ENCODE results near the gene ATOX1. TPM values are rescaled to one million over a fixed set of nuclear protein-coding genes. Genes with fewer than 3 reads are reported as not detected.
A peak's percentile ranks its signal among the peaks of the same experiment; 100 is the strongest.

ATOX1 gene
- total RNA-seq, 1 experiment from 2014 or later: 202 TPM

GRCh38 chr5:151773951-151774350, 15.5 kb upstream of the ATOX1 start:
- intact Hi-C loops (cut with micrococcal nuclease; ENCODE audit: unreplicated experiment): no loop called here
- ATAC-seq: no peak
- Histone ChIP-seq H3K27ac (ENCODE audit: low read length) (peak overlapping the region; percentile 88), H3K27me3 (ENCODE audit: control insufficient read depth, insufficient read depth, low read length) (no peaks in the 10 kb centered on the region), H3K9me3 (ENCODE audit: control insufficient read depth, insufficient read depth, low read depth, low read length) (no peaks in the 10 kb centered on the region), H3K4me3 (ENCODE audit: low read depth in 2 of 2, low read length in 2 of 2) (peak overlapping the region; percentile 92 to 97), H3K36me3 (ENCODE audit: control insufficient read depth, insufficient read depth, low read length) (peaks cover 11% of the 10 kb centered on the region), H3K4me1 (ENCODE audit: control insufficient read depth, insufficient read depth, low read length) (peaks cover 24% of the 10 kb centered on the region)
- POLR2A ChIA-PET: no interaction called here
- BruUV-seq (replicated peaks): no TSS peak
- no peak for TF ChIP-seq REST (IDR thresholded peaks at IDR 0.05; ENCODE audit: insufficient read depth in 1 of 2, low read depth in 2 of 2, low read length in 1 of 2)
- no peak for TF ChIP-seq SIN3A (IDR thresholded peaks at IDR 0.05; ENCODE audit: borderline replicate concordance, insufficient read depth, low read depth, low read length)
- no peak for TF ChIP-seq CTCF (IDR thresholded peaks at IDR 0.05)
- TF ChIP-seq POLR2AphosphoS5 (IDR thresholded peaks at IDR 0.05; ENCODE audit: low read depth, low read length): no peak
- no peak for TF ChIP-seq TCF7L2 (IDR thresholded peaks at IDR 0.05; ENCODE audit: low read depth, low read length)
- CTCF ChIA-PET: no interaction called here
- DNase-seq (ENCODE audit: low read depth, low spot score): no peak
- in situ Hi-C loops (cut with HindIII; ENCODE audit: low pct_unique_long_range_greater_than_20kb, low sequenced_read_pairs): no loop called here

GRCh38 chr5:151772846-151773561, 14.6 kb upstream of the ATOX1 start:
- TSS peak; percentile 73 for BruUV-seq (replicated peaks)
- POLR2A ChIA-PET: no interaction called here
- intact Hi-C loops (cut with micrococcal nuclease; ENCODE audit: unreplicated experiment): no loop called here

More at GRCh38 chr5:151772846-151773561, 14.6 kb upstream of the ATOX1 start:
- Histone ChIP-seq H3K27me3 (ENCODE audit: control insufficient read depth, insufficient read depth, low read length) (no peaks in the 10 kb centered on the region), H3K4me1 (ENCODE audit: control insufficient read depth, insufficient read depth, low read length) (peaks cover 24% of the 10 kb centered on the region), H3K27ac (ENCODE audit: low read length) (peak overlapping the region; percentile 88), H3K4me3 (ENCODE audit: low read depth in 2 of 2, low read length in 2 of 2) (peak overlapping the region; percentile 92 to 97), H3K36me3 (ENCODE audit: control insufficient read depth, insufficient read depth, low read length) (peaks cover 11% of the 10 kb centered on the region), H3K9me3 (ENCODE audit: control insufficient read depth, insufficient read depth, low read depth, low read length) (no peaks in the 10 kb centered on the region)
- DNase-seq (ENCODE audit: low read depth, low spot score): no peak
- no peak for TF ChIP-seq TCF7L2 (IDR thresholded peaks at IDR 0.05; ENCODE audit: low read depth, low read length)
- TF ChIP-seq CTCF (IDR thresholded peaks at IDR 0.05): no peak
- TF ChIP-seq REST (IDR thresholded peaks at IDR 0.05; ENCODE audit: insufficient read depth in 1 of 2, low read depth in 2 of 2, low read length in 1 of 2): no peak
- no peak for TF ChIP-seq SIN3A (IDR thresholded peaks at IDR 0.05; ENCODE audit: borderline replicate concordance, insufficient read depth, low read depth, low read length)
- TF ChIP-seq POLR2AphosphoS5 (IDR thresholded peaks at IDR 0.05; ENCODE audit: low read depth, low read length): no peak; the same call in 1 of the 2 replicates
- ATAC-seq: no peak
- in situ Hi-C loops (cut with HindIII; ENCODE audit: low pct_unique_long_range_greater_than_20kb, low sequenced_read_pairs): no loop called here
- CTCF ChIA-PET: interaction anchor here (0.6 to 0.9 kb wide), 2 partner anchors 125 to 741 kb away, joined by 3 read pairs; no protein-coding TSS in a partner anchor
